ENCODE results near the gene ATP11A.

DNA sequence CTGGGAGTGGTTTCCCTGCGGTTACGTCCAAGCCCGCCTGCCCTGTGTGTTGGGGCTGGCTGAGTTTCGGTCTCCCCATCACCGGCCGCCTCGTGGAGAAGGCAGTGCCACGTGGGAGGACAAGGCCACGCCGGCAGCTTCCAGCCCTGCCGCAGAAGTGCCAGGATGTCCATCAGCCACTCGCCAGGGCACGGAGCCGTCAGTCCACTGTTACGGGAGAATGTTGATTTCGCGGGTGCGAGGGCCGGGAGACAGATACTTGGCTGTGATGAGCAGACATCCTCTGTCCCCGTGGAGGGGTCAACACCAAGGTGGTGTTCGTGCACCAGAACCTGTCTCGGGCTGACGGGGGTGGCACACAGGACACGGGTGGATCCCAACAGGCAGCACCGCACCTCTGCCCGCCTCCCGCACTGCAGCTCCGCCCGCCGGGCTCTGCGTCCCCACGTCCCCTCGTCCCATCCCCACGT is 192.8 kb downstream of the ATP11A start:
- TF ChIP-seq POLR2A (IDR thresholded peaks at IDR 0.05; ENCODE audit: low read length), result no peak
- TF ChIP-seq GATA1 (IDR thresholded peaks at IDR 0.05; ENCODE audit: low read depth, low read length), result no peak

Measured in erythroblast (primary cell).